ENCODE measurements around the gene CD74. TPM values are rescaled to one million over a fixed set of nuclear protein-coding genes. Genes with fewer than 3 reads are reported as not detected.

The CD74 gene
- total and polyA plus RNA-seq, 2 of the 13 experiments (the other 11 are each of a cell fraction or from before 2014, with no cell fraction given): 34.1 to 84.4 TPM

DNA sequence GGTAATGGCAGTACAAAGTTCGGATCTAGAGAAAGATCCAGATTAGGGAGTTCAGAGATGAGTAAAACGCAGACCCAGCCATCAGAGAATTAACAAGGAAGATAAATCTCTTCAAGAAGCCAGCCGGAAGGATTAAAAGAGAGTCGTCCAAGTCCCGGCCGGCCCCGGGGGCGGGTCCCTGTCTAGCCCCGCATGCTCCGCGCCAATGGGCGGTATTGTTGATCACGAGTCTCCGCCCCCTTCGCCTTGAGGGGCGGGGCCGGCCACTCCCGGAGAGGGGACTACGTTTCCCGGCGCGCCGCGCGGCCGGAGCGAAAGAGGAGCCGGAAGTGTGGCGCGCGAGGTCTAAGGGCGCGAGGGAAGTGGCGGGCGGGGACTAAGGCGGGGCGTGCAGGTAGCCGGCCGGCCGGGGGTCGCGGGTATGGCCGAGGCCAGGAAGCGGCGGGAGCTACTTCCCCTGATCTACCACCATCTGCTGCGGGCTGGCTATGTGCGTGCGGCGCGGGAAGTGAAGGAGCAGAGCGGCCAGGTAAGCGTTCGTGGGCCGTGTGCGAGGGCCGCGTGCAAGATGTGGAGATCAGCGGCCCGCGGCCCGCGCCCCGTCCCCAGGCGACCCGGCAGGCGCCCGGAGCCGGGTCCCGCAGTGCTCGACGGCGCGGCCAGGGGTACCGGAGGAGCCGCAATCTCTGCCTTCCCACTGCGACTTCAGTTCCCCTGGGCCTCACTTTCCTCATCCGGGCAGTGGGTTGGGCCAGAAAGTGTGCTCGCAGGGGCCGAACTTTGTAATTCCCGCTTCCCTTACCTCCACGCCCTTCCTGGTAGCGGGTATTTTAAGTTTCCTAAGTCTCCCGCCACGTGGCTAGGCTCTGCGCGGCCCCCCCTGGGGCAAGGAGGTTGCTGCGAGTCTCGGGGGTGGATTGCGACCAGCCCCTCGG, 55.1 kb downstream of the CD74 start, which contains the start of gene TCOF1 (continued):
- TF ChIP-seq, protein P1, sequence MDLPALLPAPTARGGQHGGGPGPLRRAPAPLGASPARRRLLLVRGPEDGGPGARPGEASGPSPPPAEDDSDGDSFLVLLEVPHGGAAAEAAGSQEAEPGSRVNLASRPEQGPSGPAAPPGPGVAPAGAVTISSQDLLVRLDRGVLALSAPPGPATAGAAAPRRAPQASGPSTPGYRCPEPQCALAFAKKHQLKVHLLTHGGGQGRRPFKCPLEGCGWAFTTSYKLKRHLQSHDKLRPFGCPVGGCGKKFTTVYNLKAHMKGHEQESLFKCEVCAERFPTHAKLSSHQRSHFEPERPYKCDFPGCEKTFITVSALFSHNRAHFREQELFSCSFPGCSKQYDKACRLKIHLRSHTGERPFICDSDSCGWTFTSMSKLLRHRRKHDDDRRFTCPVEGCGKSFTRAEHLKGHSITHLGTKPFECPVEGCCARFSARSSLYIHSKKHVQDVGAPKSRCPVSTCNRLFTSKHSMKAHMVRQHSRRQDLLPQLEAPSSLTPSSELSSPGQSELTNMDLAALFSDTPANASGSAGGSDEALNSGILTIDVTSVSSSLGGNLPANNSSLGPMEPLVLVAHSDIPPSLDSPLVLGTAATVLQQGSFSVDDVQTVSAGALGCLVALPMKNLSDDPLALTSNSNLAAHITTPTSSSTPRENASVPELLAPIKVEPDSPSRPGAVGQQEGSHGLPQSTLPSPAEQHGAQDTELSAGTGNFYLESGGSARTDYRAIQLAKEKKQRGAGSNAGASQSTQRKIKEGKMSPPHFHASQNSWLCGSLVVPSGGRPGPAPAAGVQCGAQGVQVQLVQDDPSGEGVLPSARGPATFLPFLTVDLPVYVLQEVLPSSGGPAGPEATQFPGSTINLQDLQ (CRISPR knock-in tag; IDR thresholded peaks at IDR 0.05): no peak
- TF ChIP-seq ZNF557 (CRISPR knock-in tag; IDR thresholded peaks at IDR 0.05) (no peak), ARNTL (CRISPR knock-in tag; IDR thresholded peaks at IDR 0.05) (no peak), ZNF775 (CRISPR knock-in tag; IDR thresholded peaks at IDR 0.05; ENCODE audit: borderline replicate concordance) (no peak), ZNF737 (CRISPR knock-in tag; IDR thresholded peaks at IDR 0.05; ENCODE audit: borderline replicate concordance) (no peak), ZSCAN20 (CRISPR knock-in tag; IDR thresholded peaks at IDR 0.05; ENCODE audit: borderline replicate concordance) (peak; percentile 43; the same call in 1 of the 2 replicates), PAF1 (CRISPR knock-in tag; IDR thresholded peaks at IDR 0.05) (no peak), ASH2L (IDR thresholded peaks at IDR 0.05; ENCODE audit: insufficient read length, low read depth, low read length) (no peak), ZNF552 (CRISPR knock-in tag; IDR thresholded peaks at IDR 0.05; ENCODE audit: borderline replicate concordance) (no peak), ZNF619 (CRISPR knock-in tag; IDR thresholded peaks at IDR 0.05) (no peak), KLF11 (CRISPR knock-in tag; IDR thresholded peaks at IDR 0.05) (no peak), ZNF335 (CRISPR knock-in tag; IDR thresholded peaks at IDR 0.05) (no peak), NBN (conservative IDR thresholded peaks at IDR 0.05) (no peak), RNF2 (conservative IDR thresholded peaks at IDR 0.05; ENCODE audit: low read depth) (no peak; the same call in 1 of the 2 replicates)
- TF ChIP-seq, protein P2, sequence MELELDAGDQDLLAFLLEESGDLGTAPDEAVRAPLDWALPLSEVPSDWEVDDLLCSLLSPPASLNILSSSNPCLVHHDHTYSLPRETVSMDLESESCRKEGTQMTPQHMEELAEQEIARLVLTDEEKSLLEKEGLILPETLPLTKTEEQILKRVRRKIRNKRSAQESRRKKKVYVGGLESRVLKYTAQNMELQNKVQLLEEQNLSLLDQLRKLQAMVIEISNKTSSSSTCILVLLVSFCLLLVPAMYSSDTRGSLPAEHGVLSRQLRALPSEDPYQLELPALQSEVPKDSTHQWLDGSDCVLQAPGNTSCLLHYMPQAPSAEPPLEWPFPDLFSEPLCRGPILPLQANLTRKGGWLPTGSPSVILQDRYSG (CRISPR knock-in tag; IDR thresholded peaks at IDR 0.05): 0 out of 2 replicates have a peak, but pooled peaks have one; percentile 35
- TF ChIP-seq, protein P3, sequence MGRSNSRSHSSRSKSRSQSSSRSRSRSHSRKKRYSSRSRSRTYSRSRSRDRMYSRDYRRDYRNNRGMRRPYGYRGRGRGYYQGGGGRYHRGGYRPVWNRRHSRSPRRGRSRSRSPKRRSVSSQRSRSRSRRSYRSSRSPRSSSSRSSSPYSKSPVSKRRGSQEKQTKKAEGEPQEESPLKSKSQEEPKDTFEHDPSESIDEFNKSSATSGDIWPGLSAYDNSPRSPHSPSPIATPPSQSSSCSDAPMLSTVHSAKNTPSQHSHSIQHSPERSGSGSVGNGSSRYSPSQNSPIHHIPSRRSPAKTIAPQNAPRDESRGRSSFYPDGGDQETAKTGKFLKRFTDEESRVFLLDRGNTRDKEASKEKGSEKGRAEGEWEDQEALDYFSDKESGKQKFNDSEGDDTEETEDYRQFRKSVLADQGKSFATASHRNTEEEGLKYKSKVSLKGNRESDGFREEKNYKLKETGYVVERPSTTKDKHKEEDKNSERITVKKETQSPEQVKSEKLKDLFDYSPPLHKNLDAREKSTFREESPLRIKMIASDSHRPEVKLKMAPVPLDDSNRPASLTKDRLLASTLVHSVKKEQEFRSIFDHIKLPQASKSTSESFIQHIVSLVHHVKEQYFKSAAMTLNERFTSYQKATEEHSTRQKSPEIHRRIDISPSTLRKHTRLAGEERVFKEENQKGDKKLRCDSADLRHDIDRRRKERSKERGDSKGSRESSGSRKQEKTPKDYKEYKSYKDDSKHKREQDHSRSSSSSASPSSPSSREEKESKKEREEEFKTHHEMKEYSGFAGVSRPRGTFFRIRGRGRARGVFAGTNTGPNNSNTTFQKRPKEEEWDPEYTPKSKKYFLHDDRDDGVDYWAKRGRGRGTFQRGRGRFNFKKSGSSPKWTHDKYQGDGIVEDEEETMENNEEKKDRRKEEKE (IDR thresholded peaks at IDR 0.05): no peak
- TF ChIP-seq, protein P4, sequence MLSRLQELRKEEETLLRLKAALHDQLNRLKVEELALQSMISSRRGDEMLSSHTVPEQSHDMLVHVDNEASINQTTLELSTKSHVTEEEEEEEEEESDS (CRISPR knock-in tag; IDR thresholded peaks at IDR 0.05; ENCODE audit: borderline replicate concordance): no peak
- TF ChIP-seq, protein P5, sequence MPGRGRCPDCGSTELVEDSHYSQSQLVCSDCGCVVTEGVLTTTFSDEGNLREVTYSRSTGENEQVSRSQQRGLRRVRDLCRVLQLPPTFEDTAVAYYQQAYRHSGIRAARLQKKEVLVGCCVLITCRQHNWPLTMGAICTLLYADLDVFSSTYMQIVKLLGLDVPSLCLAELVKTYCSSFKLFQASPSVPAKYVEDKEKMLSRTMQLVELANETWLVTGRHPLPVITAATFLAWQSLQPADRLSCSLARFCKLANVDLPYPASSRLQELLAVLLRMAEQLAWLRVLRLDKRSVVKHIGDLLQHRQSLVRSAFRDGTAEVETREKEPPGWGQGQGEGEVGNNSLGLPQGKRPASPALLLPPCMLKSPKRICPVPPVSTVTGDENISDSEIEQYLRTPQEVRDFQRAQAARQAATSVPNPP (CRISPR knock-in tag; IDR thresholded peaks at IDR 0.05): no peak
- TF ChIP-seq, protein P6, sequence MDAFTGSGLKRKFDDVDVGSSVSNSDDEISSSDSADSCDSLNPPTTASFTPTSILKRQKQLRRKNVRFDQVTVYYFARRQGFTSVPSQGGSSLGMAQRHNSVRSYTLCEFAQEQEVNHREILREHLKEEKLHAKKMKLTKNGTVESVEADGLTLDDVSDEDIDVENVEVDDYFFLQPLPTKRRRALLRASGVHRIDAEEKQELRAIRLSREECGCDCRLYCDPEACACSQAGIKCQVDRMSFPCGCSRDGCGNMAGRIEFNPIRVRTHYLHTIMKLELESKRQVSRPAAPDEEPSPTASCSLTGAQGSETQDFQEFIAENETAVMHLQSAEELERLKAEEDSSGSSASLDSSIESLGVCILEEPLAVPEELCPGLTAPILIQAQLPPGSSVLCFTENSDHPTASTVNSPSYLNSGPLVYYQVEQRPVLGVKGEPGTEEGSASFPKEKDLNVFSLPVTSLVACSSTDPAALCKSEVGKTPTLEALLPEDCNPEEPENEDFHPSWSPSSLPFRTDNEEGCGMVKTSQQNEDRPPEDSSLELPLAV (CRISPR knock-in tag; conservative IDR thresholded peaks at IDR 0.05; ENCODE audit: low read depth): no peak

Measured in HepG2 (cell line).